KMS-11 (cell line): Measurements from ENCODE around the gene WASL.

Experiments used
- H2AFZ ChIP-seq: fragments of 200-600 bp; sonication (generic); 2 replicates; pipeline ENCODE4 v1.6.1; 2016; ENCODE audit warnings: antibody characterized with exemption, mixed run types, low read depth
- H3K27ac ChIP-seq: fragments of 200-600 bp; sonication (generic); 2 replicates; pipeline ENCODE4 v1.6.1; 2016; ENCODE audit warnings: mild to moderate bottlenecking, mixed run types
- H3K27me3 ChIP-seq: fragments of 200-600 bp; sonication (generic); 2 replicates; pipeline ENCODE4 v1.6.1; 2017; ENCODE audit warnings: mild to moderate bottlenecking, low read depth, mixed run types, moderate library complexity; ENCODE audit not compliant: insufficient read depth
- H3K36me3 ChIP-seq: fragments of 200-600 bp; sonication (generic); 2 replicates; pipeline ENCODE4 v1.6.1; 2017; ENCODE audit warnings: mild to moderate bottlenecking, mixed run types; ENCODE audit not compliant: insufficient read depth
- H3K4me1 ChIP-seq: fragments of 200-600 bp; sonication (generic); 2 replicates; pipeline ENCODE4 v1.6.1; 2016; ENCODE audit warnings: mild to moderate bottlenecking, low read depth, mixed run types; ENCODE audit not compliant: poor library complexity, severe bottlenecking
- H3K4me2 ChIP-seq: fragments of 200-600 bp; sonication (generic); 2 replicates; pipeline ENCODE4 v1.7.0; 2016; ENCODE audit warnings: mild to moderate bottlenecking, mixed run types
- H3K4me3 ChIP-seq: fragments of 200-600 bp; sonication (generic); IDR thresholded peaks from 2 replicates; pipeline ENCODE4 v1.6.1; 2017; ENCODE audit warnings: low read depth, low read length, mixed read lengths; ENCODE audit not compliant: insufficient read depth
- H3K79me2 ChIP-seq: fragments of 200-600 bp; sonication (generic); 2 replicates; pipeline ENCODE4 v1.6.1; 2016; ENCODE audit warnings: low read depth, mixed run types; ENCODE audit not compliant: insufficient read depth
- H3K9ac ChIP-seq: fragments of 200-600 bp; sonication (generic); 2 replicates; pipeline ENCODE4 v1.6.1; 2016; ENCODE audit warnings: mild to moderate bottlenecking, mixed run types
- H4K20me1 ChIP-seq: fragments of 200-600 bp; sonication (generic); 2 replicates; pipeline ENCODE4 v1.6.1; 2016; ENCODE audit warnings: mild to moderate bottlenecking, mixed run types; ENCODE audit not compliant: insufficient read depth
- TF ChIP-seq, protein P1 (sequence below): fragments of 200-600 bp; sonication (generic); conservative IDR thresholded peaks from 2 replicates; pipeline ENCODE4 v1.6.1; 2017; ENCODE audit warnings: low read depth, mild to moderate bottlenecking, antibody characterized with exemption, low read length, moderate library complexity, mixed read lengths

Gene WASL

GRCh38 chr7:123673752-123674398 is 74.9 kb downstream of the WASL start:
- H3K4me3 ChIP-seq: no peak overlapping the region
- H4K20me1 ChIP-seq: no peaks in the 10 kb centered on the region
- TF ChIP-seq, protein P1, sequence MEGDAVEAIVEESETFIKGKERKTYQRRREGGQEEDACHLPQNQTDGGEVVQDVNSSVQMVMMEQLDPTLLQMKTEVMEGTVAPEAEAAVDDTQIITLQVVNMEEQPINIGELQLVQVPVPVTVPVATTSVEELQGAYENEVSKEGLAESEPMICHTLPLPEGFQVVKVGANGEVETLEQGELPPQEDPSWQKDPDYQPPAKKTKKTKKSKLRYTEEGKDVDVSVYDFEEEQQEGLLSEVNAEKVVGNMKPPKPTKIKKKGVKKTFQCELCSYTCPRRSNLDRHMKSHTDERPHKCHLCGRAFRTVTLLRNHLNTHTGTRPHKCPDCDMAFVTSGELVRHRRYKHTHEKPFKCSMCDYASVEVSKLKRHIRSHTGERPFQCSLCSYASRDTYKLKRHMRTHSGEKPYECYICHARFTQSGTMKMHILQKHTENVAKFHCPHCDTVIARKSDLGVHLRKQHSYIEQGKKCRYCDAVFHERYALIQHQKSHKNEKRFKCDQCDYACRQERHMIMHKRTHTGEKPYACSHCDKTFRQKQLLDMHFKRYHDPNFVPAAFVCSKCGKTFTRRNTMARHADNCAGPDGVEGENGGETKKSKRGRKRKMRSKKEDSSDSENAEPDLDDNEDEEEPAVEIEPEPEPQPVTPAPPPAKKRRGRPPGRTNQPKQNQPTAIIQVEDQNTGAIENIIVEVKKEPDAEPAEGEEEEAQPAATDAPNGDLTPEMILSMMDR: no peak
- H3K4me2 ChIP-seq: no peak overlapping the region
- no peaks in the 10 kb centered on the region for H3K79me2 ChIP-seq
- H2AFZ ChIP-seq: no peak overlapping the region
- H3K9ac ChIP-seq: no peak overlapping the region
- no peaks in the 10 kb centered on the region for H3K4me1 ChIP-seq
- no peak overlapping the region for H3K27ac ChIP-seq
- no peaks in the 10 kb centered on the region for H3K36me3 ChIP-seq
- no peaks in the 10 kb centered on the region for H3K27me3 ChIP-seq

DNA sequence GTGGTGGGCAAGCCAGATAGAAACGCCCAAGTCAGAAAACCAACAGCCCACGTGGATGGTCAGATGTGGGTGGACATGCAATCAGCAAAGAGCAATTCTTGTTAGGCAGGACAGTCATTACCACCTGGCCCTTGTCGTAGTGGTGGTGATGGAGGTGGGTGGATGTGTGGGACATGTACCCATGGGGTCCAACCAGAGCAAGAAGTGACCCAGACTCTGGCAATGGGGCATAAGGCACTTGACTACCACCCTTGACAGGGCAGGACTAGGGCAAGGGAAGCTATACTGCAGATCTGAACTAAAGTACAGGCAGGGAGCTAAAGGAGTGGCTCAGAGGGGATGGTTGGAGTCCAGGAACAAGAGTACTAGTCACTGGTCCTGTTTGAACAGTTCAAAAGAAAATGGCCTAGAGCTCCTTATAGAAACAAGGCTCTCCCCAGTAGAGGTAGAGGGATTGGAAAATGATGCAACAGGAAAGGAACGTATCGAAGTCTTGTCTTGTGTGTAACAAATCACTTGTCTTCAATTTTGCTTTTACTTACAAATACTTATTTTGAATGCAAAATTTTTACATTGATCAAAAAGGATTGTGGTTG is 75.6 kb downstream of the WASL start:
- no peaks in the 10 kb centered on the region for H3K27me3 ChIP-seq
- H3K4me3 ChIP-seq: no peak overlapping the region
- H4K20me1 ChIP-seq: no peaks in the 10 kb centered on the region
- no peak overlapping the region for H2AFZ ChIP-seq
- TF ChIP-seq, protein P1: no peak
- no peak overlapping the region for H3K27ac ChIP-seq
- no peaks in the 10 kb centered on the region for H3K4me1 ChIP-seq
- no peaks in the 10 kb centered on the region for H3K36me3 ChIP-seq
- no peak overlapping the region for H3K4me2 ChIP-seq
- no peak overlapping the region for H3K9ac ChIP-seq
- no peaks in the 10 kb centered on the region for H3K79me2 ChIP-seq

GRCh38 chr7:123669485-123669884 is 79.3 kb downstream of the WASL start:
- Histone ChIP-seq H2AFZ (no peak overlapping the region), H3K4me1 (no peaks in the 10 kb centered on the region), H3K4me2 (no peak overlapping the region), H3K4me3 (no peak overlapping the region), H4K20me1 (no peaks in the 10 kb centered on the region), H3K9ac (no peak overlapping the region), H3K79me2 (no peaks in the 10 kb centered on the region), H3K36me3 (no peaks in the 10 kb centered on the region), H3K27me3 (no peaks in the 10 kb centered on the region), H3K27ac (no peak overlapping the region)
- TF ChIP-seq, protein P1: no peak

GRCh38 chr7:123666492-123666891 is 82.3 kb downstream of the WASL start:
- H3K4me3 ChIP-seq: no peak overlapping the region
- H3K79me2 ChIP-seq: no peaks in the 10 kb centered on the region
- H3K4me2 ChIP-seq: no peak overlapping the region
- H2AFZ ChIP-seq: no peak overlapping the region
- no peak overlapping the region for H3K27ac ChIP-seq
- TF ChIP-seq, protein P1: no peak
- no peaks in the 10 kb centered on the region for H3K27me3 ChIP-seq
- H3K9ac ChIP-seq: no peak overlapping the region
- no peaks in the 10 kb centered on the region for H3K4me1 ChIP-seq
- no peaks in the 10 kb centered on the region for H4K20me1 ChIP-seq
- H3K36me3 ChIP-seq: no peaks in the 10 kb centered on the region
